ENCODE data around the gene XDH.

DNA sequence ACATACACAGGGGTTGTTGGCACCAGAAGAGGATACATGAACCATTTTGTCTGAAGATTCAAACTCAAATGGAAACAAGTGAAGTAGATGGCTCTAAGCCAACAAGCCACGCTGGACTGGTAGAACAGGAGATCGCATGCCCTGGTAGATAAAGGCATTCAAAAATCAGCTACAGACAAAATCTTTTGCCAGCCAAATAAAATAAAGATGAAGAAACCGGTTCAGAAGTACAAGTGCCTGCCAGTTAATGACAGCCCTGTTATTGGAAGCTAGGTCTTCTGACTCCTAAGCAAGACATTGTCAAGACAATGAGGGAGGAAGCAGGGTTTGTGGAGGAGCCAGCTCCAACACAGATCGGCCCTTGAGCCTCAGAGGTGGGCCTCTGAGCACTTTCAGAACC lies 128.3 kb downstream of the XDH start:
- TF ChIP-seq, protein P1, sequence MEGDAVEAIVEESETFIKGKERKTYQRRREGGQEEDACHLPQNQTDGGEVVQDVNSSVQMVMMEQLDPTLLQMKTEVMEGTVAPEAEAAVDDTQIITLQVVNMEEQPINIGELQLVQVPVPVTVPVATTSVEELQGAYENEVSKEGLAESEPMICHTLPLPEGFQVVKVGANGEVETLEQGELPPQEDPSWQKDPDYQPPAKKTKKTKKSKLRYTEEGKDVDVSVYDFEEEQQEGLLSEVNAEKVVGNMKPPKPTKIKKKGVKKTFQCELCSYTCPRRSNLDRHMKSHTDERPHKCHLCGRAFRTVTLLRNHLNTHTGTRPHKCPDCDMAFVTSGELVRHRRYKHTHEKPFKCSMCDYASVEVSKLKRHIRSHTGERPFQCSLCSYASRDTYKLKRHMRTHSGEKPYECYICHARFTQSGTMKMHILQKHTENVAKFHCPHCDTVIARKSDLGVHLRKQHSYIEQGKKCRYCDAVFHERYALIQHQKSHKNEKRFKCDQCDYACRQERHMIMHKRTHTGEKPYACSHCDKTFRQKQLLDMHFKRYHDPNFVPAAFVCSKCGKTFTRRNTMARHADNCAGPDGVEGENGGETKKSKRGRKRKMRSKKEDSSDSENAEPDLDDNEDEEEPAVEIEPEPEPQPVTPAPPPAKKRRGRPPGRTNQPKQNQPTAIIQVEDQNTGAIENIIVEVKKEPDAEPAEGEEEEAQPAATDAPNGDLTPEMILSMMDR (IDR thresholded peaks at IDR 0.05; ENCODE audit: low read length): no peak
- TF ChIP-seq EZH2 (optimal IDR thresholded peaks at IDR 0.05; ENCODE audit: low read depth, low read length): no peak

Measured in MM.1S (cell line).